Osteocyte (in vitro differentiated cells): Measurements from ENCODE around the gene NAALADL2. TPM values are rescaled to one million over a fixed set of nuclear protein-coding genes. Genes with fewer than 3 reads are reported as not detected.

ENCODE experiments used
- DNase-seq: peaks from one replicate; pipeline ENCODE4 v3.0.0; 2021; ENCODE audit warnings: mixed read lengths; ENCODE audit not compliant: unreplicated experiment; ENCODE audit errors: extremely low spot score
- H3K27ac Mint-ChIP-seq: one replicate; pipeline ENCODE4 v1.8.0; 2021; ENCODE audit warnings: mild to moderate bottlenecking, mixed read lengths; ENCODE audit not compliant: unreplicated experiment
- H3K27me3 Mint-ChIP-seq: one replicate; pipeline ENCODE4 v1.8.0; 2021; ENCODE audit warnings: mixed read lengths; ENCODE audit not compliant: unreplicated experiment
- H3K36me3 Mint-ChIP-seq: one replicate; pipeline ENCODE4 v1.8.0; 2021; ENCODE audit warnings: mixed read lengths; ENCODE audit not compliant: unreplicated experiment
- H3K4me1 Mint-ChIP-seq: one replicate; pipeline ENCODE4 v1.8.0; 2021; ENCODE audit warnings: mixed read lengths; ENCODE audit not compliant: unreplicated experiment
- H3K4me3 Mint-ChIP-seq: one replicate; pipeline ENCODE4 v1.8.0; 2021; ENCODE audit warnings: mild to moderate bottlenecking, moderate library complexity, mixed read lengths; ENCODE audit not compliant: unreplicated experiment
- H3K9me3 Mint-ChIP-seq: one replicate; pipeline ENCODE4 v1.8.0; 2021; ENCODE audit warnings: mixed read lengths; ENCODE audit not compliant: unreplicated experiment
- CTCF ChIP-seq: fragments of 200-600 bp; sonication (generic); IDR thresholded peaks from 2 replicates; pipeline ENCODE4 v1.5.0; 2021; ENCODE audit warnings: antibody characterized with exemption, mild to moderate bottlenecking, moderate library complexity
- total RNA-seq: library from RNA; stranded (reverse); gene quantifications from 2 replicates; pipeline ENCODE4 v1.2.1, GENCODE V29; 2021

Gene NAALADL2
- total RNA-seq, 1 donor from 2014 or later = 16.1 TPM

- H3K36me3 Mint-ChIP-seq = peaks cover 4% of the 10 kb centered on the region
- no peak for DNase-seq
- TF ChIP-seq CTCF = no peak
- H3K27me3 Mint-ChIP-seq = no peaks in the 10 kb centered on the region
- no peak overlapping the region for H3K4me3 Mint-ChIP-seq
- no peak overlapping the region for H3K27ac Mint-ChIP-seq
- H3K4me1 Mint-ChIP-seq = no peaks in the 10 kb centered on the region
- peaks cover 22% of the 10 kb centered on the region for H3K9me3 Mint-ChIP-seq
Observed at GRCh38 chr3:175593331-175593730, 734.2 kb downstream of the NAALADL2 start.

GRCh38 chr3:175598740-175599139, 739.6 kb downstream of the NAALADL2 start:
- no peak for DNase-seq
- Mint-ChIP-seq H3K27me3 (no peaks in the 10 kb centered on the region), H3K4me3 (no peak overlapping the region), H3K27ac (no peak overlapping the region), H3K4me1 (peaks cover 8% of the 10 kb centered on the region), H3K36me3 (peaks cover 4% of the 10 kb centered on the region), H3K9me3 (peaks cover 18% of the 10 kb centered on the region)
- TF ChIP-seq CTCF = no peak

GRCh38 chr3:175601521-175601920, 742.4 kb downstream of the NAALADL2 start:
- Mint-ChIP-seq H3K4me3 (no peak overlapping the region), H3K36me3 (no peaks in the 10 kb centered on the region), H3K27me3 (no peaks in the 10 kb centered on the region), H3K4me1 (peaks cover 8% of the 10 kb centered on the region), H3K9me3 (no peaks in the 10 kb centered on the region), H3K27ac (peak overlapping the region; percentile 14)
- no peak for DNase-seq
- TF ChIP-seq CTCF = no peak

GRCh38 chr3:175605851-175606250, 746.7 kb downstream of the NAALADL2 start:
- Mint-ChIP-seq H3K27me3 (no peaks in the 10 kb centered on the region), H3K36me3 (no peaks in the 10 kb centered on the region), H3K4me3 (no peak overlapping the region), H3K27ac (no peak overlapping the region), H3K9me3 (no peaks in the 10 kb centered on the region), H3K4me1 (peaks cover 12% of the 10 kb centered on the region)
- no peak for DNase-seq
- no peak for TF ChIP-seq CTCF

- no peak for DNase-seq
- no peak overlapping the region for H3K27ac Mint-ChIP-seq
- peaks cover 6% of the 10 kb centered on the region for H3K4me1 Mint-ChIP-seq
Observed at GRCh38 chr3:175606650-175607318, 747.6 kb downstream of the NAALADL2 start.

More at GRCh38 chr3:175606650-175607318, 747.6 kb downstream of the NAALADL2 start:
- no peaks in the 10 kb centered on the region for H3K9me3 Mint-ChIP-seq
- no peak for TF ChIP-seq CTCF
- H3K36me3 Mint-ChIP-seq = no peaks in the 10 kb centered on the region
- H3K4me3 Mint-ChIP-seq = no peak overlapping the region
- H3K27me3 Mint-ChIP-seq = no peaks in the 10 kb centered on the region
